GM23248 (cell line): ENCODE results near the gene RPAP3. TPM values are rescaled to one million over a fixed set of nuclear protein-coding genes. Genes with fewer than 3 reads are reported as not detected.
"Not testable (repeated sequence)": the region's sequence is repeated elsewhere in the genome, so short reads cannot be mapped to it uniquely, and the experiment has no call there.

Experiments
- DNase-seq: peaks from one replicate; pipeline ENCODE4 v3.0.0-alpha.2; 2015
- H2AFZ ChIP-seq: fragments of 200-600 bp; sonication (generic); 2 replicates; pipeline ENCODE4 v1.6.1; 2016; ENCODE audit warnings: antibody characterized with exemption
- H3F3A ChIP-seq: fragments of 200-600 bp; sonication (generic); 2 replicates; pipeline ENCODE4 v1.6.1; 2016; ENCODE audit warnings: mild to moderate bottlenecking, antibody characterized with exemption, mixed run types; ENCODE audit not compliant: insufficient read depth
- H3K27ac ChIP-seq: fragments of 200-600 bp; sonication (generic); 2 replicates; pipeline ENCODE4 v1.5.1; 2016; ENCODE audit warnings: mild to moderate bottlenecking
- H3K27me3 ChIP-seq: fragments of 200-600 bp; sonication (generic); replicated peaks from 2 replicates; pipeline ENCODE4 v1.6.1; 2016; ENCODE audit warnings: mild to moderate bottlenecking; ENCODE audit not compliant: insufficient read depth
- H3K36me3 ChIP-seq: fragments of 200-600 bp; sonication (generic); 2 replicates; pipeline ENCODE4 v1.6.1; 2016; ENCODE audit warnings: low read depth, mild to moderate bottlenecking
- H3K4me1 ChIP-seq: fragments of 200-600 bp; sonication (generic); 2 replicates; pipeline ENCODE4 v1.6.1; 2016; ENCODE audit warnings: mild to moderate bottlenecking; ENCODE audit not compliant: insufficient read depth
- H3K4me2 ChIP-seq: fragments of 200-600 bp; sonication (generic); one replicate; pipeline ENCODE4 v1.6.1; 2016; ENCODE audit warnings: mild to moderate bottlenecking; ENCODE audit not compliant: unreplicated experiment
- H3K4me3 ChIP-seq: fragments of 200-600 bp; sonication (generic); 2 replicates; pipeline ENCODE4 v1.5.1; 2016; ENCODE audit warnings: mild to moderate bottlenecking
- H3K79me2 ChIP-seq: fragments of 200-600 bp; sonication (generic); 2 replicates; pipeline ENCODE4 v1.6.1; 2016; ENCODE audit warnings: mild to moderate bottlenecking; ENCODE audit not compliant: insufficient read depth
- H3K9ac ChIP-seq: fragments of 200-600 bp; sonication (generic); 2 replicates; pipeline ENCODE4 v1.6.1; 2016; ENCODE audit warnings: mild to moderate bottlenecking
- H3K9me2 ChIP-seq: fragments of 200-600 bp; sonication (generic); 2 replicates; pipeline ENCODE4 v1.6.1; 2016; ENCODE audit warnings: mixed run types, mild to moderate bottlenecking, moderate library complexity; ENCODE audit not compliant: insufficient read depth
- H3K9me3 ChIP-seq: fragments of 200-600 bp; sonication (generic); one replicate; pipeline ENCODE4 v1.6.1; 2017; ENCODE audit warnings: low read depth
- H4K20me1 ChIP-seq: fragments of 200-600 bp; sonication (generic); 2 replicates; pipeline ENCODE4 v1.6.0; 2016; ENCODE audit not compliant: insufficient read depth
- EZH2 ChIP-seq: fragments of 200-600 bp; sonication (generic); IDR thresholded peaks from 2 replicates; pipeline ENCODE4 v1.6.1; 2018; ENCODE audit warnings: antibody characterized with exemption, mild to moderate bottlenecking; ENCODE audit not compliant: insufficient read depth, poor library complexity, severe bottlenecking
- EZH2phosphoT487 ChIP-seq: fragments of 200-600 bp; sonication (generic); IDR thresholded peaks from 2 replicates; pipeline ENCODE4 v1.6.1; 2018; ENCODE audit warnings: antibody characterized with exemption, moderate library complexity, mild to moderate bottlenecking, low read depth; ENCODE audit not compliant: insufficient read depth
- WGBS, 2 experiments: methylation state at CpG; one replicate each; pipeline ENCODE4 v1.1.6; 2015 to 2017; ENCODE audit warnings: low lambda C conversion rate in 2 of 2, low coverage in 1 of 2; ENCODE audit errors: missing lambda C conversion rate in 2 of 2; 5-methylcytosine and 5-hydroxymethylcytosine counted together
- in situ Hi-C: fragments of 300-500 bp; cut with MboI; formaldehyde crosslinking; loops from 2 replicates; pipeline ENCODE4 v1.15.0; 2020
- polyA plus RNA-seq: library from polyadenylated mRNA; unstranded; fragments of >200 nt; fragmentation: Nextera tagmentation; extraction: Ambion mirVana; gene quantifications from 2 replicates; pipeline ENCODE4 v1.2.1, GENCODE V29; 2016
- total RNA-seq: library from RNA; depleted of rRNA; stranded (reverse); fragments of >200 nt; shearing (Covaris generic); gene quantifications from 2 replicates; pipeline ENCODE4 v1.2.3, GENCODE V29; 2014

Gene RPAP3
- total and polyA plus RNA-seq, 2 experiments from 2014 or later = 16.2 to 27.8 TPM

GRCh38 chr12:47648056-47648579 lies 57.7 kb downstream of the RPAP3 start:
- no peak overlapping the region for H3K4me3 ChIP-seq
- H3K36me3 ChIP-seq = peaks cover 13% of the 10 kb centered on the region; the same call in 1 of the 2 replicates
- H2AFZ ChIP-seq = no peak overlapping the region
- no peaks in the 10 kb centered on the region for H3F3A ChIP-seq
- H4K20me1 ChIP-seq = no peaks in the 10 kb centered on the region
- no peak overlapping the region for H3K4me2 ChIP-seq
- 69 to 71% methylated on average over 2 of the region's 2 CpGs for WGBS, 2 experiments
- H3K27me3 ChIP-seq = no peaks in the 10 kb centered on the region
- TF ChIP-seq EZH2 (no peak), EZH2phosphoT487 (no peak)
- H3K9me2 ChIP-seq = no peaks in the 10 kb centered on the region
- H3K4me1 ChIP-seq = peaks cover 9% of the 10 kb centered on the region; the same call in 1 of the 2 replicates
- peaks cover 5% of the 10 kb centered on the region for H3K9me3 ChIP-seq
- no peak overlapping the region for H3K27ac ChIP-seq
- no peaks in the 10 kb centered on the region for H3K79me2 ChIP-seq
- in situ Hi-C loops = no loop called here
- no peak for DNase-seq
- H3K9ac ChIP-seq = no peak overlapping the region

GRCh38 chr12:47642310-47642709 lies 63.5 kb downstream of the RPAP3 start:
- 96 to 97% methylated on average over 3 of the region's 3 CpGs for WGBS, 2 experiments
- H3K4me2 ChIP-seq, in situ Hi-C loops, H3K9me3 ChIP-seq, H3K27me3 ChIP-seq, H4K20me1 ChIP-seq, H3K27ac ChIP-seq, DNase-seq, H2AFZ ChIP-seq, H3F3A ChIP-seq, H3K4me3 ChIP-seq, H3K9ac ChIP-seq, H3K4me1 ChIP-seq, H3K79me2 ChIP-seq, H3K9me2 ChIP-seq: not testable (repeated sequence)
- H3K36me3 ChIP-seq = peaks cover 13% of the 10 kb centered on the region; the same call in 1 of the 2 replicates

- no peak for TF ChIP-seq EZH2phosphoT487
- TF ChIP-seq EZH2 = no peak
- Histone ChIP-seq H3K4me2 (no peak overlapping the region), H3K4me3 (no peak overlapping the region), H3K79me2 (no peaks in the 10 kb centered on the region), H3K9me2 (no peaks in the 10 kb centered on the region), H4K20me1 (no peaks in the 10 kb centered on the region), H3K27me3 (no peaks in the 10 kb centered on the region), H3K27ac (no peak overlapping the region), H2AFZ (no peak overlapping the region), H3K9ac (no peak overlapping the region), H3F3A (peaks cover 3% of the 10 kb centered on the region; the same call in 1 of the 2 replicates), H3K36me3 (0 out of 2 replicates have a peak, but pooled peaks cover 5% of the 10 kb centered on the region), H3K9me3 (no peaks in the 10 kb centered on the region), H3K4me1 (no peaks in the 10 kb centered on the region)
- WGBS, 2 experiments = 62 to 65% methylated on average over 8 of the region's 8 CpGs
- in situ Hi-C loops = no loop called here
- peak; percentile 45 for DNase-seq
Observed at GRCh38 chr12:47636908-47637780, 68.7 kb downstream of the RPAP3 start.

- H3K9me2 ChIP-seq, H3K9me3 ChIP-seq, H4K20me1 ChIP-seq, H3K4me3 ChIP-seq, in situ Hi-C loops, H3K36me3 ChIP-seq, H3K9ac ChIP-seq, H3K79me2 ChIP-seq, H3K4me1 ChIP-seq, H3K27ac ChIP-seq, H3K4me2 ChIP-seq, DNase-seq, H3F3A ChIP-seq, H3K27me3 ChIP-seq, H2AFZ ChIP-seq: not testable (repeated sequence)
Observed at GRCh38 chr12:47635770-47636169, 70.1 kb downstream of the RPAP3 start.
